Panc1 (cell line): Measurements from ENCODE around the gene CREB5. TPM values are rescaled to one million over a fixed set of nuclear protein-coding genes. Genes with fewer than 3 reads are reported as not detected.

ENCODE experiments used
- ATAC-seq: fragments of 200-7000 bp; cut with Tn5 transposase; 2 replicates; pipeline ENCODE4 v1.9.1; 2020; ENCODE audit warnings: mild to moderate bottlenecking, moderate library complexity
- BruUV-seq: library from RNA; stranded (reverse); fragments of 400-500 nt; replicated peaks from 2 replicates; lab custom pipeline; 2021; lab: Mats Ljungman, UMichigan
- CTCF ChIA-PET: fragments of 300-600 bp; sonication (Branson Sonifier 250); formaldehyde crosslinking; loops from one replicate; lab custom pipeline; 2022; ENCODE audit warnings: antibody characterized with exemption; lab: Charles Lee
- POLR2A ChIA-PET: fragments of 300-600 bp; sonication (Branson Sonifier 250); formaldehyde crosslinking; loops from one replicate; lab custom pipeline; 2022; ENCODE audit warnings: antibody characterized with exemption; lab: Charles Lee
- DNase-seq: peaks from one replicate; pipeline ENCODE4 v3.0.0-alpha.2; 2010; ENCODE audit warnings: low read depth, low spot score
- H3K27ac ChIP-seq: 2 replicates; pipeline ENCODE4 v1.5.1; 2011; ENCODE audit warnings: mild to moderate bottlenecking, low read length, inconsistent platforms
- H3K27me3 ChIP-seq: fragments of 200-500 bp; sonication (Bioruptor generic); 2 replicates; pipeline ENCODE4 v1.6.0; 2014; ENCODE audit warnings: low read length, inconsistent platforms; ENCODE audit not compliant: control insufficient read depth, insufficient read depth
- H3K36me3 ChIP-seq: fragments of 200-500 bp; sonication (Bioruptor generic); 2 replicates; pipeline ENCODE4 v1.5.1; 2014; ENCODE audit warnings: inconsistent platforms, mild to moderate bottlenecking, low read length, moderate library complexity; ENCODE audit not compliant: control insufficient read depth, insufficient read depth
- H3K4me1 ChIP-seq: 2 replicates; pipeline ENCODE4 v1.5.1; 2011; ENCODE audit warnings: inconsistent platforms, mild to moderate bottlenecking, low read length, moderate library complexity; ENCODE audit not compliant: control insufficient read depth, insufficient read depth
- H3K4me3 ChIP-seq, 2 experiments: 2 replicates each; pipeline ENCODE4 v1.5.1; 2011 to 2012; ENCODE audit warnings: low read depth in 2 of 2, low read length in 2 of 2, mild to moderate bottlenecking in 2 of 2, inconsistent platforms in 1 of 2, moderate library complexity in 1 of 2
- H3K9me3 ChIP-seq: fragments of 200-500 bp; sonication (Bioruptor generic); 2 replicates; pipeline ENCODE4 v1.5.1; 2014; ENCODE audit warnings: low read depth, mild to moderate bottlenecking, inconsistent platforms, low read length, moderate library complexity; ENCODE audit not compliant: control insufficient read depth, insufficient read depth
- CTCF ChIP-seq: fragments of 450-650 bp; IDR thresholded peaks from 2 replicates; pipeline ENCODE4 v1.5.1; 2017; ENCODE audit warnings: mild to moderate bottlenecking
- POLR2AphosphoS5 ChIP-seq: IDR thresholded peaks from 2 replicates; pipeline ENCODE4 v1.6.1; 2012; ENCODE audit warnings: mild to moderate bottlenecking, low read depth, low read length, moderate library complexity
- REST ChIP-seq, 2 experiments: IDR thresholded peaks; 2 replicates each; pipeline ENCODE4 v1.6.1; 2011 to 2012; ENCODE audit warnings: low read depth in 2 of 2, control low read depth in 1 of 2, low read length in 1 of 2, mild to moderate bottlenecking in 1 of 2, moderate library complexity in 1 of 2; ENCODE audit not compliant: insufficient read depth in 1 of 2
- SIN3A ChIP-seq: IDR thresholded peaks from 2 replicates; pipeline ENCODE4 v1.6.1; 2012; ENCODE audit warnings: low read depth, mild to moderate bottlenecking, low read length, moderate library complexity, borderline replicate concordance; ENCODE audit not compliant: insufficient read depth
- TCF7L2 ChIP-seq: IDR thresholded peaks from 2 replicates; pipeline ENCODE4 v1.6.1; 2011; ENCODE audit warnings: mild to moderate bottlenecking, low read depth, low read length, inconsistent platforms
- in situ Hi-C: cut with HindIII; loops from 2 replicates; pipeline ENCODE4 v1.10.0; 2016; ENCODE audit warnings: low sequenced_read_pairs, low pct_unique_long_range_greater_than_20kb
- intact Hi-C: fragments of 100-400 bp; cut with micrococcal nuclease; formaldehyde crosslinking; loops from one replicate; pipeline ENCODE4 v1.10.0; 2022; ENCODE audit not compliant: unreplicated experiment
- total RNA-seq: library from RNA; stranded (reverse); gene quantifications from one replicate; pipeline ENCODE4 v1.2.1, GENCODE V29; 2021; ENCODE audit not compliant: unreplicated experiment

CREB5 gene
- total RNA-seq, 1 experiment from 2014 or later = 3.1 TPM

DNA sequence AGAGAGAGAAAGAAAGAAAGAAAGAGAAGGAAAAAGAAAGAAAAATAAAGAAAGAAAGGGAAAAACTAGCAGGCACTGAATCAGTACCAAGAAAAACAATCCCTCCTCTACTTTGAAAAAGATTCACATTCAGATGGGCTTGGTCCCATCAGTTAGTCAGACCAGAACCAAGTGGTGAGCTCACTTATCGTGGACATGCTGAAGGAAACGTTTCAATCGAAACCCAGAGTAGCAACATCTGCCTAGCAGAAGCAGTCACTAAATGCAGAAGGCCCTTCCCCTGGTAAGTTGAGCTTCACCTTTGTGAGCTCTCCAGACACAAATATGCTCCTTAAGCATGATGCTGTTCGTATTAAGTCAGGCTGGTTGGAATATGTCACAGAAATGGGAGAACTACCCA, 378.1 kb downstream of the CREB5 start:
- Histone ChIP-seq H3K36me3 (no peaks in the 10 kb centered on the region), H3K4me3 (no peak overlapping the region), H3K27me3 (no peaks in the 10 kb centered on the region), H3K9me3 (no peaks in the 10 kb centered on the region), H3K27ac (no peak overlapping the region), H3K4me1 (no peaks in the 10 kb centered on the region)
- no peak for DNase-seq
- CTCF ChIA-PET = no interaction called here
- no peak for ATAC-seq
- TF ChIP-seq REST (IDR thresholded peaks at IDR 0.05; ENCODE audit: insufficient read depth in 1 of 2, low read depth in 2 of 2, low read length in 1 of 2) = no peak
- TF ChIP-seq POLR2AphosphoS5 = no peak
- no peak for TF ChIP-seq SIN3A
- TF ChIP-seq CTCF = no peak
- no peak for TF ChIP-seq TCF7L2
- POLR2A ChIA-PET = interaction anchor here (0.7 kb wide), 1 partner anchor 146 kb away, joined by 12 read pairs; no protein-coding TSS in a partner anchor
- intact Hi-C loops = no loop called here
- no TSS peak for BruUV-seq
- in situ Hi-C loops = no loop called here

DNA sequence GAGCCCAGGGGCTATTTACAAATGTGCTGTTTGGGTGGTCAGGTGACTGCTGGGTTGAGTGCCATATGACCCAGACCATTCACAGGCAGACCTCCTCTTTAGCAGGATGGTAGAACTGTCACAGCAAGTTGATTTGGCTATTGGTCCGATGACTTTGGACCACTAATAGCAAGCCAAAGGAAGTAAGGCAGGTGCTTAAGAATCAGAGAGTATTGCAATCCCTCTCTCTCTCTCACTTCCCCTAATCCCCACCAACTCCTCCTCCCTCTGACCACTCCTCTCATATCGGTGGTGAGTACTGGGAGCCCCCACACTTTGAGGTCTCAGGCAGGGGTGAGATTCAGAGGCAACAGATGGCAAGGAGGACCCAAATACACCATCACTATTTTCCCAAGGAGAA, 380.5 kb downstream of the CREB5 start:
- ATAC-seq = no peak
- POLR2A ChIA-PET = no interaction called here
- BruUV-seq = no TSS peak
- DNase-seq = no peak
- no peak overlapping the region for H3K27ac ChIP-seq
- intact Hi-C loops (no loop called here), in situ Hi-C loops (no loop called here)
- no peaks in the 10 kb centered on the region for H3K9me3 ChIP-seq
- H3K36me3 ChIP-seq = no peaks in the 10 kb centered on the region
- TF ChIP-seq CTCF (no peak), POLR2AphosphoS5 (no peak), TCF7L2 (no peak), REST (IDR thresholded peaks at IDR 0.05; ENCODE audit: insufficient read depth in 1 of 2, low read depth in 2 of 2, low read length in 1 of 2) (no peak), SIN3A (no peak)
- H3K4me1 ChIP-seq = no peaks in the 10 kb centered on the region
- H3K4me3 ChIP-seq = no peak overlapping the region
- H3K27me3 ChIP-seq = no peaks in the 10 kb centered on the region
- CTCF ChIA-PET = no interaction called here
